Activated CD8-positive, alpha-beta memory T cell treated with anti-CD3 and anti-CD28 coated beads, Interleukin-2, amount 10 ng/mL, durations not matched to agents 7 days and 5 days (primary cell): ENCODE results near the gene BROX. TPM values are rescaled to one million over a fixed set of nuclear protein-coding genes. Genes with fewer than 3 reads are reported as not detected.
"Not testable (repeated sequence)": the region's sequence is repeated elsewhere in the genome, so short reads cannot be mapped to it uniquely, and the experiment has no call there.

Experiments used
- ATAC-seq: fragments of 150-1000 bp; cut with Tn5 transposase; one replicate; pipeline ENCODE4 v1.10.0; 2021; ENCODE audit warnings: moderate library complexity
- CTCF ChIA-PET: fragments of 350-600 bp; sonication (Branson Sonifier 250); formaldehyde crosslinking; loops from one replicate; lab custom pipeline; 2021; ENCODE audit warnings: antibody characterized with exemption; lab: Charles Lee
- DNase-seq: peaks from one replicate; pipeline ENCODE4 v3.0.0-alpha.2; 2020
- H3K27ac Mint-ChIP-seq: one replicate; pipeline ENCODE4 v1.8.0; 2021; ENCODE audit warnings: mild to moderate bottlenecking, mixed read lengths
- H3K27me3 Mint-ChIP-seq: one replicate; pipeline ENCODE4 v1.8.0; 2021; ENCODE audit warnings: mixed read lengths
- H3K36me3 Mint-ChIP-seq: one replicate; pipeline ENCODE4 v1.8.0; 2021; ENCODE audit warnings: mild to moderate bottlenecking, mixed read lengths
- H3K4me1 Mint-ChIP-seq: one replicate; pipeline ENCODE4 v1.8.0; 2021; ENCODE audit warnings: mixed read lengths
- H3K4me3 Mint-ChIP-seq: one replicate; pipeline ENCODE4 v1.8.0; 2021; ENCODE audit warnings: mild to moderate bottlenecking, moderate library complexity, mixed read lengths
- H3K9me3 Mint-ChIP-seq: one replicate; pipeline ENCODE4 v1.8.0; 2022; ENCODE audit warnings: low read depth, mixed read lengths
- total RNA-seq, 2 experiments: library from RNA; stranded (reverse); gene quantifications; one replicate each; pipeline ENCODE4 v1.2.3, GENCODE V29; 2021

BROX gene
- 10 to 100 TPM; 35.0 to 40.9 TPM for total RNA-seq

GRCh38 chr1:222712253-222713090, at the start of gene BROX, which contains the start of gene AIDA:
Gene BROX (plus strand): TSS chr1:222712564. CDS start chr1:222715700, 3,136 bp downstream.
Gene AIDA (minus strand): TSS chr1:222712491. CDS start chr1:222712317, 174 bp downstream.
- peaks cover 42% of the 10 kb centered on the region for H3K36me3 Mint-ChIP-seq

GRCh38 chr1:222663431-222663934, 48.9 kb upstream of the BROX start:
- no peak overlapping the region for H3K27ac Mint-ChIP-seq
- peaks cover 72% of the 10 kb centered on the region for H3K36me3 Mint-ChIP-seq
- no peaks in the 10 kb centered on the region for H3K9me3 Mint-ChIP-seq
- CTCF ChIA-PET, result no interaction called here
- no peak overlapping the region for H3K4me3 Mint-ChIP-seq
- DNase-seq (no peak), ATAC-seq (no peak)
- H3K27me3 Mint-ChIP-seq, result no peaks in the 10 kb centered on the region
- peaks cover 2% of the 10 kb centered on the region for H3K4me1 Mint-ChIP-seq

More at GRCh38 chr1:222712253-222713090, at the start of gene BROX, which contains the start of gene AIDA:
- H3K4me1 Mint-ChIP-seq, result peaks cover 43% of the 10 kb centered on the region
- H3K4me3 Mint-ChIP-seq, result peak within 1 kb of the TSS; percentile 92
- peak; percentile 93 for DNase-seq
- no peaks in the 10 kb centered on the region for H3K27me3 Mint-ChIP-seq
- H3K9me3 Mint-ChIP-seq, result no peaks in the 10 kb centered on the region
- ATAC-seq, result peak; percentile 80
- peak within 1 kb of the TSS; percentile 98 for H3K27ac Mint-ChIP-seq
- CTCF ChIA-PET, result interaction anchor here (1.3 to 1.8 kb wide), 4 partner anchors 20 to 68 kb away, joined by 3 to 9 read pairs (median 5); no protein-coding TSS in a partner anchor

GRCh38 chr1:222665964-222666363, 46.4 kb upstream of the BROX start:
- no peak overlapping the region for H3K27ac Mint-ChIP-seq
- peaks cover 7% of the 10 kb centered on the region for H3K4me1 Mint-ChIP-seq
- DNase-seq (no peak), ATAC-seq (no peak)
- peaks cover 56% of the 10 kb centered on the region for H3K36me3 Mint-ChIP-seq
- H3K9me3 Mint-ChIP-seq, result no peaks in the 10 kb centered on the region
- H3K4me3 Mint-ChIP-seq, result no peak overlapping the region
- H3K27me3 Mint-ChIP-seq, result no peaks in the 10 kb centered on the region
- CTCF ChIA-PET, result no interaction called here

- H3K4me1 Mint-ChIP-seq, H3K27ac Mint-ChIP-seq, DNase-seq, CTCF ChIA-PET, H3K4me3 Mint-ChIP-seq, H3K27me3 Mint-ChIP-seq, ATAC-seq, H3K9me3 Mint-ChIP-seq: not testable (repeated sequence)
- peaks cover 51% of the 10 kb centered on the region for H3K36me3 Mint-ChIP-seq
These were observed 44.2 kb upstream of the BROX start for GRCh38 chr1:222668184-222668583.

GRCh38 chr1:222669107-222669506, 43.3 kb upstream of the BROX start:
- DNase-seq, H3K27me3 Mint-ChIP-seq, H3K27ac Mint-ChIP-seq, H3K9me3 Mint-ChIP-seq, ATAC-seq, CTCF ChIA-PET, H3K4me3 Mint-ChIP-seq, H3K4me1 Mint-ChIP-seq: not testable (repeated sequence)
- H3K36me3 Mint-ChIP-seq, result peaks cover 46% of the 10 kb centered on the region

GRCh38 chr1:222670110-222670509, 42.3 kb upstream of the BROX start:
- Mint-ChIP-seq H3K27me3 (no peaks in the 10 kb centered on the region), H3K9me3 (no peaks in the 10 kb centered on the region), H3K4me1 (peaks cover 5% of the 10 kb centered on the region), H3K27ac (peak overlapping the region; percentile 30), H3K36me3 (peaks cover 48% of the 10 kb centered on the region), H3K4me3 (no peak overlapping the region)
- CTCF ChIA-PET, result interaction anchor here (0.8 to 1.9 kb wide), 3 partner anchors 12 to 22 kb away, joined by 4 to 6 read pairs (median 4); no protein-coding TSS in a partner anchor
- ATAC-seq (no peak), DNase-seq (no peak)

GRCh38 chr1:222680080-222680479, 32.3 kb upstream of the BROX start:
- CTCF ChIA-PET, result no interaction called here
- no peak for ATAC-seq
- Mint-ChIP-seq H3K27ac (no peak overlapping the region), H3K36me3 (peaks cover 11% of the 10 kb centered on the region), H3K27me3 (no peaks in the 10 kb centered on the region), H3K4me3 (no peak overlapping the region), H3K9me3 (no peaks in the 10 kb centered on the region), H3K4me1 (no peaks in the 10 kb centered on the region)
- no peak for DNase-seq

- ATAC-seq (no peak), DNase-seq (no peak)
- Mint-ChIP-seq H3K27ac (no peak overlapping the region), H3K4me3 (no peak overlapping the region), H3K9me3 (no peaks in the 10 kb centered on the region), H3K27me3 (no peaks in the 10 kb centered on the region), H3K36me3 (peaks cover 25% of the 10 kb centered on the region), H3K4me1 (peaks cover 2% of the 10 kb centered on the region)
- CTCF ChIA-PET, result no interaction called here
These were observed 21.3 kb upstream of the BROX start for GRCh38 chr1:222691016-222691415.

GRCh38 chr1:222694927-222695326, 17.4 kb upstream of the BROX start:
- CTCF ChIA-PET, result interaction anchor here (0.6 kb wide), 1 partner anchor 59 kb away, joined by 4 read pairs; no protein-coding TSS in a partner anchor
- Mint-ChIP-seq H3K4me1 (peaks cover 4% of the 10 kb centered on the region), H3K9me3 (no peaks in the 10 kb centered on the region), H3K27me3 (no peaks in the 10 kb centered on the region), H3K4me3 (no peak overlapping the region), H3K27ac (no peak overlapping the region), H3K36me3 (peaks cover 21% of the 10 kb centered on the region)
- DNase-seq (no peak), ATAC-seq (no peak)

- Mint-ChIP-seq H3K4me3 (no peak overlapping the region), H3K4me1 (peaks cover 4% of the 10 kb centered on the region), H3K9me3 (no peaks in the 10 kb centered on the region), H3K27me3 (no peaks in the 10 kb centered on the region), H3K36me3 (peaks cover 25% of the 10 kb centered on the region), H3K27ac (no peak overlapping the region)
- ATAC-seq (no peak), DNase-seq (no peak)
- CTCF ChIA-PET, result no interaction called here
These were observed 15.6 kb upstream of the BROX start for GRCh38 chr1:222696741-222697140.

GRCh38 chr1:222697203-222697602, 15.2 kb upstream of the BROX start:
- CTCF ChIA-PET, result interaction anchor here (1.1 to 1.4 kb wide), 2 partner anchors 11 to 43 kb away, joined by 3 read pairs; no protein-coding TSS in a partner anchor
- no peak for ATAC-seq

GRCh38 chr1:222697826-222698225, 14.5 kb upstream of the BROX start:
- H3K36me3 Mint-ChIP-seq, result peaks cover 26% of the 10 kb centered on the region
- H3K27me3 Mint-ChIP-seq, result no peaks in the 10 kb centered on the region
- no peaks in the 10 kb centered on the region for H3K9me3 Mint-ChIP-seq
- CTCF ChIA-PET, result interaction anchor here (1.1 to 1.4 kb wide), 2 partner anchors 12 to 44 kb away, joined by 3 read pairs; no protein-coding TSS in a partner anchor
- peaks cover 2% of the 10 kb centered on the region for H3K4me1 Mint-ChIP-seq
- no peak overlapping the region for H3K4me3 Mint-ChIP-seq
- DNase-seq, result no peak
- no peak for ATAC-seq
- H3K27ac Mint-ChIP-seq, result no peak overlapping the region

More at GRCh38 chr1:222697203-222697602, 15.2 kb upstream of the BROX start:
- Mint-ChIP-seq H3K9me3 (no peaks in the 10 kb centered on the region), H3K4me1 (peaks cover 4% of the 10 kb centered on the region), H3K4me3 (no peak overlapping the region), H3K36me3 (peaks cover 26% of the 10 kb centered on the region), H3K27ac (no peak overlapping the region), H3K27me3 (no peaks in the 10 kb centered on the region)
- no peak for DNase-seq

GRCh38 chr1:222702210-222702609, 10.2 kb upstream of the BROX start:
- no peak overlapping the region for H3K4me3 Mint-ChIP-seq
- H3K36me3 Mint-ChIP-seq, result peaks cover 45% of the 10 kb centered on the region
- H3K4me1 Mint-ChIP-seq, result peaks cover 11% of the 10 kb centered on the region
- no peaks in the 10 kb centered on the region for H3K27me3 Mint-ChIP-seq
- ATAC-seq (no peak), DNase-seq (no peak)
- H3K27ac Mint-ChIP-seq, result no peak overlapping the region
- no peaks in the 10 kb centered on the region for H3K9me3 Mint-ChIP-seq
- CTCF ChIA-PET, result no interaction called here
